OCI-LY7 (cell line): ENCODE measurements around the gene CORO2A. TPM values are rescaled to one million over a fixed set of nuclear protein-coding genes. Genes with fewer than 3 reads are reported as not detected.

Experiments used
- BruUV-seq: library from RNA; stranded (reverse); fragments of 400-500 nt; replicated peaks from 2 replicates; lab custom pipeline; 2021; lab: Mats Ljungman, UMichigan
- CTCF ChIA-PET: fragments of 300-600 bp; sonication (Branson Sonifier 250); formaldehyde crosslinking; loops from one replicate; lab custom pipeline; 2022; ENCODE audit warnings: antibody characterized with exemption; ENCODE audit not compliant: unreplicated experiment; lab: Charles Lee
- POLR2A ChIA-PET: fragments of 300-600 bp; sonication (Branson Sonifier 250); formaldehyde crosslinking; loops from one replicate; lab custom pipeline; 2022; ENCODE audit warnings: antibody characterized with exemption; lab: Charles Lee
- DNase-seq: peaks from one replicate; pipeline ENCODE4 v3.0.0-alpha.2; 2015; ENCODE audit warnings: low spot score
- H2AFZ ChIP-seq: fragments of 200-600 bp; sonication (generic), shearing (Covaris generic); 2 replicates; pipeline ENCODE4 v1.6.1; 2014; ENCODE audit warnings: mild to moderate bottlenecking, antibody characterized with exemption, low read length, moderate library complexity
- H3K27ac ChIP-seq: fragments of 200-600 bp; sonication (generic); 2 replicates; pipeline ENCODE4 v1.5.1; 2014; ENCODE audit warnings: mixed run types, low read depth, mild to moderate bottlenecking, moderate library complexity, low read length, inconsistent platforms; ENCODE audit not compliant: poor library complexity, severe bottlenecking
- H3K36me3 ChIP-seq: fragments of 200-600 bp; sonication (generic); 2 replicates; pipeline ENCODE4 v1.6.1; 2014; ENCODE audit warnings: mild to moderate bottlenecking, antibody characterized with exemption, low read length, moderate library complexity, mixed read lengths; ENCODE audit not compliant: insufficient read depth
- H3K4me1 ChIP-seq: fragments of 200-600 bp; sonication (generic); 2 replicates; pipeline ENCODE4 v1.5.1; 2014; ENCODE audit warnings: mild to moderate bottlenecking, low read length; ENCODE audit not compliant: insufficient read depth, poor library complexity, severe bottlenecking
- H3K4me2 ChIP-seq: fragments of 200-600 bp; sonication (generic); 2 replicates; pipeline ENCODE4 v1.6.1; 2014; ENCODE audit warnings: mild to moderate bottlenecking, low read length
- H3K4me3 ChIP-seq: fragments of 200-600 bp; sonication (generic); 2 replicates; pipeline ENCODE4 v1.5.1; 2014; ENCODE audit warnings: mild to moderate bottlenecking, low read depth, low read length; ENCODE audit not compliant: poor library complexity, severe bottlenecking
- H3K79me2 ChIP-seq: fragments of 200-600 bp; sonication (generic); 2 replicates; pipeline ENCODE4 v1.6.1; 2016; ENCODE audit warnings: low read depth, mild to moderate bottlenecking, low read length, moderate library complexity, mixed read lengths; ENCODE audit not compliant: insufficient read depth
- H3K9me2 ChIP-seq: fragments of 200-600 bp; sonication (generic); 2 replicates; pipeline ENCODE4 v1.6.1; 2016; ENCODE audit warnings: mild to moderate bottlenecking, low read length, mixed read lengths; ENCODE audit not compliant: insufficient read depth
- H3K9me3 ChIP-seq: fragments of 200-600 bp; sonication (generic); 2 replicates; pipeline ENCODE4 v1.6.1; 2014; ENCODE audit warnings: mild to moderate bottlenecking, mixed run types, low read length, mixed read lengths
- H4K20me1 ChIP-seq: fragments of 200-600 bp; sonication (generic); 2 replicates; pipeline ENCODE4 v1.6.1; 2014; ENCODE audit warnings: mild to moderate bottlenecking, antibody characterized with exemption, low read length, moderate library complexity, mixed read lengths; ENCODE audit not compliant: insufficient read depth
- CTCF ChIP-seq: fragments of 200-600 bp; sonication (generic); conservative IDR thresholded peaks from 2 replicates; pipeline ENCODE4 v1.5.1; 2014; ENCODE audit warnings: mild to moderate bottlenecking, antibody characterized with exemption, low read length, moderate library complexity, mixed read lengths
- EZH2phosphoT487 ChIP-seq: fragments of 200-600 bp; sonication (generic); IDR thresholded peaks from 2 replicates; pipeline ENCODE4 v1.6.1; 2018; ENCODE audit warnings: low read depth, borderline replicate concordance, mild to moderate bottlenecking, mixed run types, antibody characterized with exemption, low read length, moderate library complexity, mixed read lengths
- intact Hi-C: fragments of 100-400 bp; cut with micrococcal nuclease; formaldehyde crosslinking; loops from one replicate; pipeline ENCODE4 v1.10.0; 2022; ENCODE audit not compliant: unreplicated experiment
- total RNA-seq, 2 experiments: library from RNA; depleted of rRNA in 1 of 2; stranded (reverse); fragments of >200 nt in 1 of 2; shearing (Covaris generic) in 1 of 2; gene quantifications; 2 replicates each; pipeline ENCODE4 v1.2.3, GENCODE V29; 2014 to 2022

Gene CORO2A
- total RNA-seq, 2 experiments from 2014 or later: 1.8 to 3.9 TPM

- no peak for DNase-seq
- no peaks in the 10 kb centered on the region for H3K4me1 ChIP-seq
- no TSS peak for BruUV-seq
- no peaks in the 10 kb centered on the region for H3K9me3 ChIP-seq
- H4K20me1 ChIP-seq: no peaks in the 10 kb centered on the region
- no peak overlapping the region for H3K4me2 ChIP-seq
- intact Hi-C loops: no loop called here
- POLR2A ChIA-PET: interaction anchor here (0.6 kb wide), 1 partner anchor 24 kb away, joined by 3 read pairs; no protein-coding TSS in a partner anchor
- no peak overlapping the region for H3K27ac ChIP-seq
- H2AFZ ChIP-seq: no peak overlapping the region
- TF ChIP-seq CTCF (no peak), EZH2phosphoT487 (no peak)
- no peaks in the 10 kb centered on the region for H3K79me2 ChIP-seq
- CTCF ChIA-PET: interaction anchor here (0.6 kb wide), 1 partner anchor 104 kb away, joined by 5 read pairs; no protein-coding TSS in a partner anchor
- H3K4me3 ChIP-seq: no peak overlapping the region
- no peaks in the 10 kb centered on the region for H3K9me2 ChIP-seq
- no peaks in the 10 kb centered on the region for H3K36me3 ChIP-seq
Measured at GRCh38 chr9:98144076-98144475, 48.4 kb downstream of the CORO2A start.

- no peaks in the 10 kb centered on the region for H3K9me3 ChIP-seq
- H3K36me3 ChIP-seq: no peaks in the 10 kb centered on the region
- intact Hi-C loops: no loop called here
- no peak overlapping the region for H3K4me2 ChIP-seq
- no peak overlapping the region for H3K27ac ChIP-seq
- no peak overlapping the region for H2AFZ ChIP-seq
- POLR2A ChIA-PET: interaction anchor here (0.6 kb wide), 1 partner anchor 78 kb away, joined by 6 read pairs; no protein-coding TSS in a partner anchor
- CTCF ChIA-PET: no interaction called here
- TF ChIP-seq CTCF (no peak), EZH2phosphoT487 (no peak)
- H3K4me1 ChIP-seq: no peaks in the 10 kb centered on the region
- no TSS peak for BruUV-seq
- DNase-seq: no peak
- H3K4me3 ChIP-seq: no peak overlapping the region
- H4K20me1 ChIP-seq: no peaks in the 10 kb centered on the region
- H3K9me2 ChIP-seq: no peaks in the 10 kb centered on the region
- H3K79me2 ChIP-seq: no peaks in the 10 kb centered on the region
Measured at GRCh38 chr9:98142925-98143481, 49.4 kb downstream of the CORO2A start.

DNA sequence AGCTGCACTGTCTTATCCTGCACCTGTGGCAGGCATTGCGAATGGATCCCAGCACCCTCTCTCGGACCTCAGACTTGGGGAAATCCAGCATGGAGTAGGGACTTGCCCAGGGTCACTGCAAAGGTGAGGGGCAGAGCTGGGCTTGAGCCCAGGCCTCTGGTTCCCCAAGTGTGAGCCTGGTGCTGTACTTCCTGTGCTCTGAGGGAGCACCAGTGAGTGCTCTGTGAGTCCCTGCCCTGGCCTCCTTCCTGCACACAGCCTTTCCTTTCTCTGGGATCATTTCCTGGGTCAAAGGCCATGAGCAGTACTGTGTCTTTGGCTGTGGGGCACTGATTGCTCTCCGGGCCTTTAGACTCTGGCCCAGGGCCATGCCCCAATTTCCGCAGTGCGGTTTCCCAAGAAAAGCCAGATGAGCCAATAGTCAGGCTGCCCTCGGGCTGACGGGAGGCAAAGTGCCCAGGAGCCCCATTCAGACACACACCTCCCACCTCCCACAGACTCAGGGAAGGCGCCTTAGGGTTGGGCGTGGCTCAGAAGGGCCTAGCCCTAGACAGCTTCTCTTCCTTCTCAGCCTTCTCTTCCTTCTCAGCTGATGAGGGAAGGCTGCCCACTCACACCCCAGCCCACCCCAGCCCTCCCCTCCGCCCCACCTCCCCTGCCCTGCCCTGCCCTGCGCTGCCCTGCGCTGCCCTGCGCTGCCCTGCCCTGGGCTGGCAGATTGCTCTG lies 50.1 kb downstream of the CORO2A start:
- no peaks in the 10 kb centered on the region for H3K9me3 ChIP-seq
- no peak overlapping the region for H3K4me3 ChIP-seq
- no peak for DNase-seq
- H3K36me3 ChIP-seq: no peaks in the 10 kb centered on the region
- CTCF ChIA-PET: no interaction called here
- H2AFZ ChIP-seq: no peak overlapping the region
- no peak overlapping the region for H3K27ac ChIP-seq
- H4K20me1 ChIP-seq: no peaks in the 10 kb centered on the region
- no peaks in the 10 kb centered on the region for H3K9me2 ChIP-seq
- no TSS peak for BruUV-seq
- H3K79me2 ChIP-seq: no peaks in the 10 kb centered on the region
- TF ChIP-seq CTCF (no peak), EZH2phosphoT487 (no peak)
- no peak overlapping the region for H3K4me2 ChIP-seq
- intact Hi-C loops: no loop called here
- POLR2A ChIA-PET: interaction anchor here (0.6 kb wide), 1 partner anchor 77 kb away, joined by 6 read pairs; no protein-coding TSS in a partner anchor
- no peaks in the 10 kb centered on the region for H3K4me1 ChIP-seq
